Vagina (tissue), 2 donors: ENCODE measurements around the gene ACSL5.

Source experiments
- CTCF ChIP-seq, 3 experiments: fragments of 450-650 bp in 2 of 3; fragments of 200-600 bp in 1 of 3; sonication (generic) in 1 of 3; IDR thresholded peaks; one replicate each; pipeline ENCODE4 v1.5.1; 2017 to 2019; ENCODE audit warnings: antibody characterized with exemption in 3 of 3, mild to moderate bottlenecking in 2 of 3, moderate library complexity in 2 of 3
- POLR2AphosphoS5 ChIP-seq, 2 donors: sonication (generic); formaldehyde crosslinking; IDR thresholded peaks; one replicate each; pipeline ENCODE4 v1.9.0; 2017; ENCODE audit warnings: antibody characterized with exemption in 2 of 2, mild to moderate bottlenecking in 2 of 2, low read depth in 1 of 2; ENCODE audit not compliant: insufficient read depth in 1 of 2

GRCh38 chr10:112434988-112435619 is 61.2 kb downstream of the ACSL5 start:
- no peak for TF ChIP-seq POLR2AphosphoS5 (IDR thresholded peaks at IDR 0.05; ENCODE audit: insufficient read depth in 1 of 2, low read depth in 1 of 2)
- no peak for TF ChIP-seq CTCF (IDR thresholded peaks at IDR 0.05)
